ENCODE results near the gene ZFY.

ZFY gene

GRCh38 chrY:2913066-2913815 is 21.9 kb upstream of the ZFY start:
- Histone ChIP-seq H3K36me3 (replicated peaks; ENCODE audit: insufficient read depth, low read length) (no peaks in the 10 kb centered on the region), H3K27ac (ENCODE audit: low read length) (no peak overlapping the region), H3K27me3 (replicated peaks; ENCODE audit: insufficient read depth, low read length) (no peaks in the 10 kb centered on the region), H3F3A (ENCODE audit: insufficient read depth, low read length) (no peaks in the 10 kb centered on the region), H3K9ac (ENCODE audit: low read length) (no peak overlapping the region), H3K4me2 (ENCODE audit: low read depth, low read length) (no peak overlapping the region), H3K4me3 (ENCODE audit: low read length) (no peak overlapping the region), H4K20me1 (ENCODE audit: insufficient read depth, low read length) (no peaks in the 10 kb centered on the region), H3K4me1 (ENCODE audit: low read length) (no peaks in the 10 kb centered on the region), H2AFZ (ENCODE audit: low read length) (no peak overlapping the region), H3K79me2 (ENCODE audit: low read length) (no peaks in the 10 kb centered on the region), H3K9me3 (replicated peaks; ENCODE audit: insufficient read depth, low read length) (no peaks in the 10 kb centered on the region), H3K9me2 (replicated peaks; ENCODE audit: insufficient read depth, low read length) (no peaks in the 10 kb centered on the region)
- TF ChIP-seq EZH2 (optimal IDR thresholded peaks at IDR 0.05; ENCODE audit: low read depth, low read length) (no peak), EZH2phosphoT487 (IDR thresholded peaks at IDR 0.05; ENCODE audit: low read length) (no peak), CTCF (IDR thresholded peaks at IDR 0.05; ENCODE audit: low read length) (no peak)
- no peak for DNase-seq

- Histone ChIP-seq H3K27ac (ENCODE audit: low read length) (no peak overlapping the region), H4K20me1 (ENCODE audit: insufficient read depth, low read length) (no peaks in the 10 kb centered on the region), H3K4me1 (ENCODE audit: low read length) (no peaks in the 10 kb centered on the region), H3K9ac (ENCODE audit: low read length) (no peak overlapping the region), H3F3A (ENCODE audit: insufficient read depth, low read length) (no peaks in the 10 kb centered on the region), H3K9me3 (replicated peaks; ENCODE audit: insufficient read depth, low read length) (no peaks in the 10 kb centered on the region), H3K4me2 (ENCODE audit: low read depth, low read length) (no peak overlapping the region), H3K79me2 (ENCODE audit: low read length) (no peaks in the 10 kb centered on the region), H3K36me3 (replicated peaks; ENCODE audit: insufficient read depth, low read length) (no peaks in the 10 kb centered on the region), H3K27me3 (replicated peaks; ENCODE audit: insufficient read depth, low read length) (no peaks in the 10 kb centered on the region), H2AFZ (ENCODE audit: low read length) (no peak overlapping the region), H3K4me3 (ENCODE audit: low read length) (no peak overlapping the region), H3K9me2 (replicated peaks; ENCODE audit: insufficient read depth, low read length) (no peaks in the 10 kb centered on the region)
- TF ChIP-seq EZH2phosphoT487 (IDR thresholded peaks at IDR 0.05; ENCODE audit: low read length) (no peak), CTCF (IDR thresholded peaks at IDR 0.05; ENCODE audit: low read length) (no peak), EZH2 (optimal IDR thresholded peaks at IDR 0.05; ENCODE audit: low read depth, low read length) (no peak)
- no peak for DNase-seq
Observed at GRCh38 chrY:2934078-2934477, 1.1 kb upstream of the ZFY start.

GRCh38 chrY:2935716-2936435 is 695 bp downstream of the ZFY start:
- Histone ChIP-seq H3K4me2 (ENCODE audit: low read depth, low read length) (no peak overlapping the region), H4K20me1 (ENCODE audit: insufficient read depth, low read length) (no peaks in the 10 kb centered on the region), H3K4me3 (ENCODE audit: low read length) (no peak overlapping the region), H3K27me3 (replicated peaks; ENCODE audit: insufficient read depth, low read length) (no peaks in the 10 kb centered on the region), H3K9me3 (replicated peaks; ENCODE audit: insufficient read depth, low read length) (no peaks in the 10 kb centered on the region), H3K4me1 (ENCODE audit: low read length) (no peaks in the 10 kb centered on the region), H3K9ac (ENCODE audit: low read length) (no peak overlapping the region), H2AFZ (ENCODE audit: low read length) (no peak overlapping the region), H3K9me2 (replicated peaks; ENCODE audit: insufficient read depth, low read length) (no peaks in the 10 kb centered on the region), H3K36me3 (replicated peaks; ENCODE audit: insufficient read depth, low read length) (no peaks in the 10 kb centered on the region), H3K27ac (ENCODE audit: low read length) (no peak overlapping the region), H3F3A (ENCODE audit: insufficient read depth, low read length) (no peaks in the 10 kb centered on the region), H3K79me2 (ENCODE audit: low read length) (no peaks in the 10 kb centered on the region)
- TF ChIP-seq EZH2phosphoT487 (IDR thresholded peaks at IDR 0.05; ENCODE audit: low read length) (no peak), CTCF (IDR thresholded peaks at IDR 0.05; ENCODE audit: low read length) (no peak), EZH2 (optimal IDR thresholded peaks at IDR 0.05; ENCODE audit: low read depth, low read length) (no peak)
- no peak for DNase-seq
